ENCODE results near the gene PRPH.

The PRPH gene

GRCh38 chr12:49346659-49347310 is 51.8 kb downstream of the PRPH start, which contains the start of gene DNAJC22:
Gene DNAJC22 (plus strand): TSS chr12:49346888. CDS start chr12:49348873, 1,985 bp downstream.
- no peak for DNase-seq (ENCODE audit: low read depth in 2 of 2)

- DNase-seq (ENCODE audit: low read depth in 2 of 2), result peak; percentile 61 to 63
Observed at GRCh38 chr12:49347311-49348193, 52.6 kb downstream of the PRPH start.

Data from stimulated activated CD8-positive, alpha-beta memory T cell treated with anti-CD3 and anti-CD28 coated beads, Interleukin-15, amount 100 ng/mL, for 48 hours (primary cell).